ENCODE data around the gene SMC5.

DNA sequence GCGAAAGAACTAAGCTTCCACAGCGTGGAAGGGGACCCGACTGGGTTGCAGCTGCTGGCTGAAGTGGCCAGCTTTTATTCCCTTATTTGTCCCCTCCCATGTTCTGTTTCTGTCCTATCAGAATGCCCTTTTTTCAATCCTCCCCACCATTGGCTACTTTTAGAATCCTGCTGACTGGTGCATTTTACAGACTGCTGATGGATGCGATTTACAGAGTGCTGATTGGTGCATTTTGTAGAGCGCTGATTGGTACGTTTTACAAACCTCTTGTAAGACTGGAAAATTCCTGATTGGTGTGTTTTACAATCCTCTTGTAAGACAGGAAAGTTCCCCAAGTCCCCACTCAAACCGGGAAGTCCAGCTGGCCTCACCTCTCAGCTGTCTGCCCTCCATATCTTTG lies 105.0 kb downstream of the SMC5 start:
- TF ChIP-seq GLIS3 (CRISPR knock-in tag; IDR thresholded peaks at IDR 0.05) (no peak), ARNTL (CRISPR knock-in tag; IDR thresholded peaks at IDR 0.05; ENCODE audit: borderline replicate concordance, low read depth) (no peak), CSDC2 (CRISPR knock-in tag; IDR thresholded peaks at IDR 0.05) (no peak), OSR1 (CRISPR knock-in tag; IDR thresholded peaks at IDR 0.05) (no peak), SNAI2 (CRISPR knock-in tag; IDR thresholded peaks at IDR 0.05) (no peak), ESRRG (CRISPR knock-in tag; IDR thresholded peaks at IDR 0.05) (no peak)
- TF ChIP-seq, protein P1, sequence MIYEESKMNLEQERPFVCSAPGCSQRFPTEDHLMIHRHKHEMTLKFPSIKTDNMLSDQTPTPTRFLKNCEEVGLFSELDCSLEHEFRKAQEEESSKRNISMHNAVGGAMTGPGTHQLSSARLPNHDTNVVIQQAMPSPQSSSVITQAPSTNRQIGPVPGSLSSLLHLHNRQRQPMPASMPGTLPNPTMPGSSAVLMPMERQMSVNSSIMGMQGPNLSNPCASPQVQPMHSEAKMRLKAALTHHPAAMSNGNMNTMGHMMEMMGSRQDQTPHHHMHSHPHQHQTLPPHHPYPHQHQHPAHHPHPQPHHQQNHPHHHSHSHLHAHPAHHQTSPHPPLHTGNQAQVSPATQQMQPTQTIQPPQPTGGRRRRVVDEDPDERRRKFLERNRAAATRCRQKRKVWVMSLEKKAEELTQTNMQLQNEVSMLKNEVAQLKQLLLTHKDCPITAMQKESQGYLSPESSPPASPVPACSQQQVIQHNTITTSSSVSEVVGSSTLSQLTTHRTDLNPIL (CRISPR knock-in tag; IDR thresholded peaks at IDR 0.05; ENCODE audit: low read depth), result no peak
- TF ChIP-seq, protein P2, sequence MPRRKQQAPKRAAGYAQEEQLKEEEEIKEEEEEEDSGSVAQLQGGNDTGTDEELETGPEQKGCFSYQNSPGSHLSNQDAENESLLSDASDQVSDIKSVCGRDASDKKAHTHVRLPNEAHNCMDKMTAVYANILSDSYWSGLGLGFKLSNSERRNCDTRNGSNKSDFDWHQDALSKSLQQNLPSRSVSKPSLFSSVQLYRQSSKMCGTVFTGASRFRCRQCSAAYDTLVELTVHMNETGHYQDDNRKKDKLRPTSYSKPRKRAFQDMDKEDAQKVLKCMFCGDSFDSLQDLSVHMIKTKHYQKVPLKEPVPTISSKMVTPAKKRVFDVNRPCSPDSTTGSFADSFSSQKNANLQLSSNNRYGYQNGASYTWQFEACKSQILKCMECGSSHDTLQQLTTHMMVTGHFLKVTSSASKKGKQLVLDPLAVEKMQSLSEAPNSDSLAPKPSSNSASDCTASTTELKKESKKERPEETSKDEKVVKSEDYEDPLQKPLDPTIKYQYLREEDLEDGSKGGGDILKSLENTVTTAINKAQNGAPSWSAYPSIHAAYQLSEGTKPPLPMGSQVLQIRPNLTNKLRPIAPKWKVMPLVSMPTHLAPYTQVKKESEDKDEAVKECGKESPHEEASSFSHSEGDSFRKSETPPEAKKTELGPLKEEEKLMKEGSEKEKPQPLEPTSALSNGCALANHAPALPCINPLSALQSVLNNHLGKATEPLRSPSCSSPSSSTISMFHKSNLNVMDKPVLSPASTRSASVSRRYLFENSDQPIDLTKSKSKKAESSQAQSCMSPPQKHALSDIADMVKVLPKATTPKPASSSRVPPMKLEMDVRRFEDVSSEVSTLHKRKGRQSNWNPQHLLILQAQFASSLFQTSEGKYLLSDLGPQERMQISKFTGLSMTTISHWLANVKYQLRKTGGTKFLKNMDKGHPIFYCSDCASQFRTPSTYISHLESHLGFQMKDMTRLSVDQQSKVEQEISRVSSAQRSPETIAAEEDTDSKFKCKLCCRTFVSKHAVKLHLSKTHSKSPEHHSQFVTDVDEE (CRISPR knock-in tag; IDR thresholded peaks at IDR 0.05), result no peak

Data from SK-N-SH treated with all-trans-retinoic acid at 6 μM for 48 hours (cell line).